ENCODE results near the gene UCP2.

DNA sequence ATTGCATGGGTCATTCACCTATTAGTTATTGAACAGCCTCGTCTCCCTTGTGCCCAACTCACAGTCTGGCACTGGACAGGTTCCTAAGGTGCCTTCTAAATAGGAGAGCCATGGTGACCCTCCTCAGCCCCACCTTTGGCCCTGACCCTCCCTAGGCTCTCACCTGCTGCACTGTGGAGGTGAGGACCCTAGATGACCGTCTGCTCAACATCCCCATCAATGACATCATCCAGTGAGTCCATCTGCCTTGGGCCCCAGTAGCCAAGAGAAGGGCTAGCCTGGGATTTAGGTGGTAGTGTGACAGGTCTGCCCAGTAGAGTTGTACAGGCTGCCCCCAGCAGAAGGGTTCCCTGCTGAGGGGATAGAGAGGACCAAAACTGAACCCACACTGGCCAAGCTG is 13.6 kb downstream of the UCP2 start:
- TF ChIP-seq SMARCA5 (IDR thresholded peaks at IDR 0.05) (no peak), ELK3 (CRISPR knock-in tag; IDR thresholded peaks at IDR 0.05) (no peak), CTCF (IDR thresholded peaks at IDR 0.05 in 2 of 3, conservative IDR thresholded peaks at IDR 0.05 in 1 of 3; ENCODE audit: insufficient read depth in 2 of 3, low read depth in 1 of 3, low read length in 3 of 3) (no peak), EP300 (IDR thresholded peaks at IDR 0.05; ENCODE audit: low read length) (no peak)

Measured in K562 (cell line).